ENCODE measurements around the gene OR2F2.

GRCh38 chr7:143898810-143899209 is 36.2 kb upstream of the OR2F2 start:
- TF ChIP-seq EZH2 (IDR thresholded peaks at IDR 0.05) (no peak), POLR2AphosphoS5 (IDR thresholded peaks at IDR 0.05; ENCODE audit: borderline replicate concordance, low read depth, low read length) (no peak), FOXP2 (optimal IDR thresholded peaks at IDR 0.05; ENCODE audit: control extremely low read depth, extremely low read length, insufficient read depth) (no peak)
